B cell (primary cell): Measurements from ENCODE around the gene ARRB1. TPM values are rescaled to one million over a fixed set of nuclear protein-coding genes. Genes with fewer than 3 reads are reported as not detected.

Experiments
- ATAC-seq: fragments of 200-7000 bp; cut with Tn5 transposase; one replicate; pipeline ENCODE4 v1.10.0; 2021; ENCODE audit warnings: low read depth, mild to moderate bottlenecking, moderate number of reproducible peaks, moderate library complexity
- CTCF ChIA-PET: fragments of 350-600 bp; sonication (Branson Sonifier 250); formaldehyde crosslinking; loops from one replicate; lab custom pipeline; 2021; ENCODE audit warnings: antibody characterized with exemption, inconsistent platforms; lab: Charles Lee
- POLR2A ChIA-PET: fragments of 350-600 bp; sonication (Branson Sonifier 250); formaldehyde crosslinking; loops from one replicate; lab custom pipeline; 2021; ENCODE audit warnings: antibody characterized with exemption; lab: Charles Lee
- DNase-seq: peaks from one replicate; pipeline ENCODE4 v3.0.0; 2013
- H2AFZ ChIP-seq: 2 replicates; pipeline ENCODE4 v1.6.1; 2012; ENCODE audit warnings: mild to moderate bottlenecking, low read depth, low read length; ENCODE audit not compliant: insufficient read depth, poor library complexity, severe bottlenecking
- H3K27ac ChIP-seq, 2 donors: 1 replicate in 1 of 2; 2 replicates in 1 of 2; pipeline ENCODE4 v1.5.1; 2012 to 2013; ENCODE audit warnings: low read length in 2 of 2, mild to moderate bottlenecking in 2 of 2, moderate library complexity in 1 of 2
- H3K27me3 ChIP-seq, 4 experiments: fragments of 200-600 bp in 1 of 4; sonication (generic) in 1 of 4; replicated peaks in 1 of 4; 1 replicate in 2 of 4; 2 replicates in 2 of 4; pipeline versions ENCODE4 v1.6.1 to v1.7.0; 2013 to 2016; ENCODE audit warnings: low read length in 3 of 4, mild to moderate bottlenecking in 2 of 4, mixed read lengths in 1 of 4, moderate library complexity in 1 of 4; ENCODE audit not compliant: insufficient read depth in 4 of 4, control insufficient read depth in 3 of 4; ENCODE audit errors: control extremely low read depth in 1 of 4
- H3K36me3 ChIP-seq, 2 experiments: replicated peaks in 1 of 2; 1 replicate in 1 of 2; 2 replicates in 1 of 2; pipeline versions ENCODE4 v1.6.1 to v1.7.1; 2013; ENCODE audit warnings: low read length in 1 of 2; ENCODE audit not compliant: insufficient read depth in 2 of 2, control insufficient read depth in 1 of 2; ENCODE audit errors: control extremely low read depth in 1 of 2, extremely low read depth in 1 of 2
- H3K4me1 ChIP-seq, 2 donors: fragments of 200-600 bp in 1 of 2; sonication (generic) in 1 of 2; 1 replicate in 1 of 2; 2 replicates in 1 of 2; pipeline versions ENCODE4 v1.5.1 to v1.6.1; 2013 to 2017; ENCODE audit warnings: low read length in 2 of 2; ENCODE audit not compliant: control insufficient read depth in 2 of 2, insufficient read depth in 2 of 2
- H3K4me2 ChIP-seq: replicated peaks from 2 replicates; pipeline ENCODE3; 2012; ENCODE audit warnings: mild to moderate bottlenecking, low read depth, low read length; ENCODE audit not compliant: poor library complexity, severe bottlenecking
- H3K4me3 ChIP-seq, 5 experiments: fragments of 200-600 bp in 1 of 5; sonication (generic) in 1 of 5; 1 replicate in 3 of 5; 2 replicates in 2 of 5; pipeline versions ENCODE4 v1.5.1 to v1.7.0; 2011 to 2016; ENCODE audit warnings: low read length in 4 of 5, mild to moderate bottlenecking in 4 of 5, low read depth in 2 of 5, control low read depth in 1 of 5, moderate library complexity in 1 of 5; ENCODE audit not compliant: insufficient read depth in 1 of 5; ENCODE audit errors: control extremely low read depth in 1 of 5, extremely low read depth in 1 of 5
- H3K79me2 ChIP-seq: fragments of 200-600 bp; sonication (generic); one replicate; pipeline ENCODE4 v1.6.0; 2016; ENCODE audit warnings: low read length; ENCODE audit not compliant: control insufficient read depth, insufficient read depth
- H3K9ac ChIP-seq: fragments of 200-600 bp; sonication (generic); 2 replicates; pipeline ENCODE4 v1.6.1; 2017; ENCODE audit warnings: mild to moderate bottlenecking, low read length, moderate library complexity
- H3K9me3 ChIP-seq, 3 donors: one replicate each; pipeline versions ENCODE4 v1.6.1 to v1.7.1; 2013; ENCODE audit warnings: low read length in 2 of 3; ENCODE audit not compliant: control insufficient read depth in 2 of 3, insufficient read depth in 1 of 3; ENCODE audit errors: control extremely low read depth in 1 of 3
- H4K20me1 ChIP-seq: 2 replicates; pipeline ENCODE4 v1.6.0; 2012; ENCODE audit warnings: mild to moderate bottlenecking, low read length; ENCODE audit not compliant: insufficient read depth, control insufficient read depth, poor library complexity, severe bottlenecking
- H3K27ac Mint-ChIP-seq: one replicate; pipeline ENCODE4 v1.8.0; 2021; ENCODE audit warnings: mixed read lengths
- H3K27me3 Mint-ChIP-seq: one replicate; pipeline ENCODE4 v1.8.0; 2021; ENCODE audit warnings: mixed read lengths
- H3K4me1 Mint-ChIP-seq: one replicate; pipeline ENCODE4 v1.8.0; 2021; ENCODE audit warnings: mixed read lengths
- H3K4me3 Mint-ChIP-seq: one replicate; pipeline ENCODE4 v1.8.0; 2021; ENCODE audit warnings: mixed read lengths
- H3K9me3 Mint-ChIP-seq: one replicate; pipeline ENCODE4 v1.8.0; 2022; ENCODE audit warnings: mixed read lengths; ENCODE audit not compliant: insufficient read depth
- EZH2 ChIP-seq: IDR thresholded peaks from 2 replicates; pipeline ENCODE4 v1.6.1; 2012; ENCODE audit warnings: borderline replicate concordance, low read depth, mild to moderate bottlenecking, moderate library complexity, low read length; ENCODE audit not compliant: insufficient read depth, poor library complexity, severe bottlenecking
- WGBS: methylation state at CpG from one replicate; pipeline ENCODE4 v1.1.5; 2013; ENCODE audit warnings: missing lambda C conversion rate; ENCODE audit not compliant: insufficient coverage; 5-methylcytosine and 5-hydroxymethylcytosine counted together
- intact Hi-C: fragments of 100-400 bp; cut with micrococcal nuclease; formaldehyde crosslinking; loops from one replicate; pipeline ENCODE4 v1.10.0; 2022
- polyA plus RNA-seq: library from polyadenylated mRNA; depleted of rRNA; stranded (reverse); fragments of >200 nt; gene quantifications from 2 replicates; pipeline ENCODE4 v1.2.3, GENCODE V29; 2012
- total RNA-seq, 2 donors: library from RNA; stranded (reverse); fragments of 120-200 nt in 1 of 2; gene quantifications; 1 replicate in 1 of 2; 2 replicates in 1 of 2; pipeline versions ENCODE4 v1.2.3 to v1.2.4, GENCODE V29; 2013 to 2022
- TF ChIP-seq, protein P1 (sequence below): fragments of 200-600 bp; IDR thresholded peaks from one replicate; pipeline ENCODE4 v1.8.0; 2022; ENCODE audit warnings: antibody characterized with exemption, mild to moderate bottlenecking

The ARRB1 gene
- total and polyA plus RNA-seq, 2 donors (not counting 1 experiment from before 2014, with no cell fraction given) = 1.0 to 1.9 TPM

DNA sequence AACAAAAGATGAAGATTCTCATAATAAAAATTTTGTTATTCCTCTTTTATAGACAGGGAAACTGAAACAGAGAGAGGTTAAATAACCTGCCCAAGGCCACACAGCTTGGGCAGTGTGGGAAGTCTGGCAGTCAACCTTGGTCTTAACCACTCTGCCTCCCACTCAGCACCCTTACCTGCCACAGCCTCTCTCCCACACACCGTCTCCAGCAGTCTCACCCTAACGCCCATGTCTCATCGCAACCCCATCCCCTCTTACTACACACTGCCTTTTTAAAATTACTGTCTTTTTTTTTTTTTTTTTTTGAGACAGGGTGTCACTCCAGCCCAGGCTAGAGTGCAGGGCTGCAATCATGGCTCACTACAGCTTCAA is 25.0 kb downstream of the ARRB1 start:
- Mint-ChIP-seq H3K4me3 (no peak overlapping the region), H3K4me1 (peaks cover 6% of the 10 kb centered on the region), H3K27ac (no peak overlapping the region), H3K27me3 (peaks cover 3% of the 10 kb centered on the region), H3K9me3 (no peaks in the 10 kb centered on the region)
- POLR2A ChIA-PET = no interaction called here
- no peaks in the 10 kb centered on the region for H3K36me3 ChIP-seq
- no peaks in the 10 kb centered on the region for H3K27me3 ChIP-seq
- H3K4me1 ChIP-seq = peaks cover 6 to 8% of the 10 kb centered on the region in 2 donors
- H3K79me2 ChIP-seq = no peaks in the 10 kb centered on the region
- H4K20me1 ChIP-seq = no peaks in the 10 kb centered on the region
- H3K4me3 ChIP-seq = no peak overlapping the region
- H3K27ac ChIP-seq = no peak overlapping the region
- ATAC-seq = no peak
- DNase-seq = no peak
- no peak overlapping the region for H2AFZ ChIP-seq
- H3K9me3 ChIP-seq = no peaks in the 10 kb centered on the region
- TF ChIP-seq, protein P1, sequence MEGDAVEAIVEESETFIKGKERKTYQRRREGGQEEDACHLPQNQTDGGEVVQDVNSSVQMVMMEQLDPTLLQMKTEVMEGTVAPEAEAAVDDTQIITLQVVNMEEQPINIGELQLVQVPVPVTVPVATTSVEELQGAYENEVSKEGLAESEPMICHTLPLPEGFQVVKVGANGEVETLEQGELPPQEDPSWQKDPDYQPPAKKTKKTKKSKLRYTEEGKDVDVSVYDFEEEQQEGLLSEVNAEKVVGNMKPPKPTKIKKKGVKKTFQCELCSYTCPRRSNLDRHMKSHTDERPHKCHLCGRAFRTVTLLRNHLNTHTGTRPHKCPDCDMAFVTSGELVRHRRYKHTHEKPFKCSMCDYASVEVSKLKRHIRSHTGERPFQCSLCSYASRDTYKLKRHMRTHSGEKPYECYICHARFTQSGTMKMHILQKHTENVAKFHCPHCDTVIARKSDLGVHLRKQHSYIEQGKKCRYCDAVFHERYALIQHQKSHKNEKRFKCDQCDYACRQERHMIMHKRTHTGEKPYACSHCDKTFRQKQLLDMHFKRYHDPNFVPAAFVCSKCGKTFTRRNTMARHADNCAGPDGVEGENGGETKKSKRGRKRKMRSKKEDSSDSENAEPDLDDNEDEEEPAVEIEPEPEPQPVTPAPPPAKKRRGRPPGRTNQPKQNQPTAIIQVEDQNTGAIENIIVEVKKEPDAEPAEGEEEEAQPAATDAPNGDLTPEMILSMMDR = no peak
- no peak for TF ChIP-seq EZH2
- CTCF ChIA-PET = interaction anchor here (2.2 kb wide), 1 partner anchor 56 kb away, joined by 6 read pairs; no protein-coding TSS in a partner anchor
- intact Hi-C loops = no loop called here
- no peak overlapping the region for H3K4me2 ChIP-seq
- no peak overlapping the region for H3K9ac ChIP-seq
- 80% methylated on average over 1 of the region's 3 CpGs for WGBS

DNA sequence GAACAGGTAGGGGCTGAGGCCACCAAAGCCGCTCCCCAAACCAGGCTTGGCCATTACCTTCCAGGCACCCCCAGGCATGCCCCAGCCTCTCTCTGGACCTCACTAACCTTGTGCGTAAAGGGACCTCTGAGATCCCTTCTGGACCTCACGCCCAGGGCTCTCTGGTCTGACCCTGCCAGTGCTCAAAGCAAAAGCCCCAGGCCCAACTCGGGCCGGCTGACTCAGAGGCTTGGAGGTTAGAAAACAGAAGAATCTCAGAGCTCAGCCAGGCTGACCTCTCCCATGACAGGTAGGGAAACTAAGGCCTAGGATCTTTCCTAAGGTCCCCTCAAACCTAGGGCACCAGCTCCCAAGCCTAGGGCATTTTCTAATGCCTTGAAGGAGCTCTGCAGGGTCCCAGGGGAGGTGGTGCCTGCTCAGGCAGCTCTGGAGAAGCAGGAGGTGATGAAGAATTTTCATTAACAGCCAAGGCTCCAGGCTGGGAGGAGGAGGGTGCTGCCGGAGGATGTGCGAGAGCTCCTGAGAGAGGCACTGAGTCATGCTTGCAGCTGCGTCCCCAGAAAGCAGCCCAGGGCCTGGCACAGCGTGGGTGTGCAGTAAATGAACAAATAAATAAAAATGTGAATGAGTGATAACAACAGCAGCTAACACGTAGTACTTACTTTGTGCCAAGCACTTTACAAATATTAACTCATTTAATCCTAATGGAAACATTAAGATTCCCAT is 25.6 kb downstream of the ARRB1 start:
- no peaks in the 10 kb centered on the region for H3K9me3 Mint-ChIP-seq
- intact Hi-C loops = no loop called here
- Histone ChIP-seq H3K9ac (no peak overlapping the region), H3K4me3 (no peak overlapping the region), H3K79me2 (no peaks in the 10 kb centered on the region), H4K20me1 (no peaks in the 10 kb centered on the region), H3K4me1 (peaks cover 6 to 8% of the 10 kb centered on the region in 2 donors), H3K27me3 (no peaks in the 10 kb centered on the region), H3K27ac (no peak overlapping the region), H2AFZ (no peak overlapping the region), H3K9me3 (no peaks in the 10 kb centered on the region), H3K4me2 (no peak overlapping the region), H3K36me3 (no peaks in the 10 kb centered on the region)
- peaks cover 6% of the 10 kb centered on the region for H3K4me1 Mint-ChIP-seq
- no peak for TF ChIP-seq EZH2
- TF ChIP-seq, protein P1 = no peak
- no peak overlapping the region for H3K27ac Mint-ChIP-seq
- H3K27me3 Mint-ChIP-seq = peaks cover 3% of the 10 kb centered on the region
- ATAC-seq (no peak), DNase-seq (no peak)
- ChIA-PET POLR2A (no interaction called here), CTCF (interaction anchor here (2.2 kb wide), 1 partner anchor 57 kb away, joined by 6 read pairs; no protein-coding TSS in a partner anchor)
- H3K4me3 Mint-ChIP-seq = no peak overlapping the region
- WGBS = 79% methylated on average over 7 of the region's 10 CpGs
